ENCODE data around the gene PRDM7.

PRDM7 gene

DNA sequence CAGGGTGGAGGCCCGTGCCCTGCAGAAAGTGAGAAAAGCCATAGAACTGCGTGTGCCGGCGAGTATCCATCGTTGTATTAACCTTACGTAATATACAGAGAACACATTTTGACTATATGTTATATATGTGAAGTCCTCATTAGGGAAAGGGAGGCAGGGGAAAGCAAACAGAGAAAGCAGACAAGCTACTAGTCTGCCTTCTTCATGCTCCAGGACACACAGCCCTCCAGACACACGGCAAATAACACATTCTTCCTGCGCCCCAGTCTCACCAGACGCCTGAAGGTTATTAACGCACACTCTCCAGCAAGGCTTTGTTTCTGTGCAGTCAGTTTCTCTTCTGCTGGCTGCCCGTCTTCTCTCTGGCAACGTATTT, 28.8 kb downstream of the PRDM7 start:
- TF ChIP-seq REST (IDR thresholded peaks at IDR 0.05; ENCODE audit: insufficient read depth in 1 of 2, low read depth in 2 of 2, low read length in 2 of 2) (no peak), FOXP2 (optimal IDR thresholded peaks at IDR 0.05; ENCODE audit: borderline replicate concordance, extremely low read depth, extremely low read length, insufficient read depth) (no peak), POLR2AphosphoS5 (IDR thresholded peaks at IDR 0.05; ENCODE audit: low read depth, low read length) (no peak), TAF1 (IDR thresholded peaks at IDR 0.05; ENCODE audit: borderline replicate concordance, insufficient read depth, low read length) (no peak), SIN3A (IDR thresholded peaks at IDR 0.05; ENCODE audit: borderline replicate concordance, insufficient read depth, low read length) (no peak)

GRCh38 chr16:90047714-90048346, 29.3 kb downstream of the PRDM7 start:
- TF ChIP-seq TAF1 (IDR thresholded peaks at IDR 0.05; ENCODE audit: borderline replicate concordance, insufficient read depth, low read length), result no peak
- TF ChIP-seq SIN3A (IDR thresholded peaks at IDR 0.05; ENCODE audit: borderline replicate concordance, insufficient read depth, low read length), result no peak
- TF ChIP-seq REST (IDR thresholded peaks at IDR 0.05; ENCODE audit: insufficient read depth in 1 of 2, low read depth in 2 of 2, low read length in 2 of 2), result no peak
- no peak for TF ChIP-seq FOXP2 (optimal IDR thresholded peaks at IDR 0.05; ENCODE audit: borderline replicate concordance, extremely low read depth, extremely low read length, insufficient read depth)
- TF ChIP-seq POLR2AphosphoS5 (IDR thresholded peaks at IDR 0.05; ENCODE audit: low read depth, low read length), result no peak

- TF ChIP-seq FOXP2 (optimal IDR thresholded peaks at IDR 0.05; ENCODE audit: borderline replicate concordance, extremely low read depth, extremely low read length, insufficient read depth) (no peak), POLR2AphosphoS5 (IDR thresholded peaks at IDR 0.05; ENCODE audit: low read depth, low read length) (no peak), TAF1 (IDR thresholded peaks at IDR 0.05; ENCODE audit: borderline replicate concordance, insufficient read depth, low read length) (no peak), REST (IDR thresholded peaks at IDR 0.05; ENCODE audit: insufficient read depth in 1 of 2, low read depth in 2 of 2, low read length in 2 of 2) (no peak), SIN3A (IDR thresholded peaks at IDR 0.05; ENCODE audit: borderline replicate concordance, insufficient read depth, low read length) (no peak)
These were observed 30.0 kb downstream of the PRDM7 start for GRCh38 chr16:90046971-90047713.

DNA sequence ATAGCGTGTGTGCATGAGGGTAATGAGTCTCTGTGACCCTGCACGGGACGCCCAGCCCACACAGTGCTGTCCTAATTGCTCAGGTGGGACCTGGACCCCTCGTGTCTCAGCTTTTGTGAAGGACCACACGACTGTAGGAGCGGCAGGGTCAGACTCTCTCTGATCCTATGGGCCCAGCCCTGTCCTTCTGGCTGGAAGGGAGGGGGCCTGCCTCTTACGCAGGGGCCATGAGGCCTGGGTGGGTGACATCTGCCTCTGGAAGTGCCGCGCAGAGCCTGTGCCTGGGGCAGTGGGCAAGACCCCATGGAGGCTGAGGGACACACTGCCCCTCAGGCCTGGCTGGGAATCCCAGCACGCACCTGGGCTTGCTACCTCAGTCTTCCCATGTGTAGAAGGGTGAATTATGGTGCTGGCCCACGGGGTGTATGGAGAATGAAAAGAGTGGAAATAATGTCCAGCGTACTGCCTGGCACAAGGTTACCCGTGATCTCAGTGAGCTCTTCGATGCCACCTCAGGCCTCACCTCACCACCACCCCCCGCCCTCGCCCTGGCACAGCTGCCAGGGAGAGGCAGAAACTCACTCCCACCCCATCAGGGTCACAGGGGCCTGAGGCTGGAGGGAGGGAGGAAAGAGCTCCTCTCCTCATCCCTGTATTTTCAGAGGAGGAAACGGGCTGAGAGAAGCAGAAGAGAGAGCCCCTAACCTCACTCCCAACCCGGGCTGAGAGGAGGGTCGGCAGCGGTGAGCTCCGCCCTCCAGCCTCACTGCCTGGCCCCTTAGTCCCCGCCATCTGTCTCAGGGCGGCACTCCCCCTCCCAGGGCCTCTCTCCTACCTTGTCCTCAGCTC, 30.8 kb downstream of the PRDM7 start:
- TF ChIP-seq SIN3A (IDR thresholded peaks at IDR 0.05; ENCODE audit: borderline replicate concordance, insufficient read depth, low read length), result no peak
- no peak for TF ChIP-seq FOXP2 (optimal IDR thresholded peaks at IDR 0.05; ENCODE audit: borderline replicate concordance, extremely low read depth, extremely low read length, insufficient read depth)
- no peak for TF ChIP-seq POLR2AphosphoS5 (IDR thresholded peaks at IDR 0.05; ENCODE audit: low read depth, low read length)
- no peak for TF ChIP-seq TAF1 (IDR thresholded peaks at IDR 0.05; ENCODE audit: borderline replicate concordance, insufficient read depth, low read length)
- no peak for TF ChIP-seq REST (IDR thresholded peaks at IDR 0.05; ENCODE audit: insufficient read depth in 1 of 2, low read depth in 2 of 2, low read length in 2 of 2)
